GM12891 (cell line): ENCODE measurements around the gene PRXL2A.
A peak's percentile ranks its signal among the peaks of the same experiment; 100 is the strongest.
"Not testable (repeated sequence)": the region's sequence is repeated elsewhere in the genome, so short reads cannot be mapped to it uniquely, and the experiment has no call there.

ENCODE experiments used
- DNase-seq: peaks from one replicate; pipeline ENCODE4 v3.0.0; 2011; ENCODE audit warnings: low spot score; ENCODE audit not compliant: insufficient read length
- FAIRE-seq: peaks from 2 replicates; lab custom pipeline; 2011; peaks lifted over from hg19 to GRCh38; lab: Jason Lieb, UNC
- PAX5 ChIP-seq: IDR thresholded peaks from 2 replicates; pipeline ENCODE4 v1.6.1; 2011; ENCODE audit warnings: low read length, moderate library complexity, mild to moderate bottlenecking; ENCODE audit not compliant: insufficient read depth, severe bottlenecking
- POLR2A ChIP-seq: IDR thresholded peaks from 2 replicates; pipeline ENCODE4 v1.6.1; 2011; ENCODE audit warnings: low read depth, low read length, control low read depth
- POLR2AphosphoS5 ChIP-seq: IDR thresholded peaks from 2 replicates; pipeline ENCODE4 v1.6.1; 2011; ENCODE audit warnings: low read depth, low read length, control low read depth
- POU2F2 ChIP-seq: IDR thresholded peaks from 2 replicates; pipeline ENCODE4 v1.6.1; 2011; ENCODE audit warnings: low read depth, mild to moderate bottlenecking, control low read depth, low read length, moderate library complexity
- SPI1 ChIP-seq: IDR thresholded peaks from 2 replicates; pipeline ENCODE4 v1.6.1; 2011; ENCODE audit warnings: low read depth, low read length, control low read depth
- TAF1 ChIP-seq: IDR thresholded peaks from 2 replicates; pipeline ENCODE4 v1.6.1; 2011; ENCODE audit warnings: low read depth, low read length, control low read depth

The PRXL2A gene

GRCh38 chr10:80473692-80474596 is 65.6 kb downstream of the PRXL2A start:
- TF ChIP-seq POLR2A (no peak), SPI1 (no peak), POLR2AphosphoS5 (no peak), POU2F2 (no peak), TAF1 (no peak), PAX5 (no peak)
- FAIRE-seq (peak; percentile 23), DNase-seq (no peak)

GRCh38 chr10:80474597-80474910 is 66.2 kb downstream of the PRXL2A start:
- no peak for FAIRE-seq
- no peak for DNase-seq
- no peak for TF ChIP-seq POLR2A
- TF ChIP-seq TAF1 = no peak
- TF ChIP-seq POU2F2 = no peak
- no peak for TF ChIP-seq SPI1
- no peak for TF ChIP-seq PAX5
- no peak for TF ChIP-seq POLR2AphosphoS5

- no peak for FAIRE-seq
- no peak for DNase-seq
- TF ChIP-seq TAF1 (no peak), PAX5 (no peak), POLR2A (no peak), POU2F2 (no peak), SPI1 (no peak), POLR2AphosphoS5 (no peak)
Observed at GRCh38 chr10:80474941-80475340, 66.6 kb downstream of the PRXL2A start.

- DNase-seq, FAIRE-seq: not testable (repeated sequence)
Observed at GRCh38 chr10:80475641-80476040, 67.3 kb downstream of the PRXL2A start.

- no peak for FAIRE-seq
Observed at GRCh38 chr10:80476685-80477084, 68.3 kb downstream of the PRXL2A start.

GRCh38 chr10:80477813-80478212 is 69.5 kb downstream of the PRXL2A start:
- no peak for DNase-seq
- FAIRE-seq = no peak

More at GRCh38 chr10:80476685-80477084, 68.3 kb downstream of the PRXL2A start:
- TF ChIP-seq SPI1 (no peak), POU2F2 (no peak), PAX5 (no peak), POLR2AphosphoS5 (no peak), POLR2A (no peak)
- no peak for DNase-seq

GRCh38 chr10:80480373-80480772 is 72.0 kb downstream of the PRXL2A start:
- DNase-seq, FAIRE-seq: not testable (repeated sequence)

More at GRCh38 chr10:80477813-80478212, 69.5 kb downstream of the PRXL2A start:
- no peak for TF ChIP-seq POLR2A
- no peak for TF ChIP-seq POU2F2
- TF ChIP-seq TAF1 = no peak
- TF ChIP-seq SPI1 = no peak
- TF ChIP-seq PAX5 = no peak
- TF ChIP-seq POLR2AphosphoS5 = no peak

GRCh38 chr10:80480852-80481251 is 72.5 kb downstream of the PRXL2A start:
- DNase-seq = no peak
- no peak for TF ChIP-seq PAX5
- TF ChIP-seq POLR2AphosphoS5 = no peak
- TF ChIP-seq POU2F2 = no peak
- TF ChIP-seq TAF1 = no peak
- no peak for TF ChIP-seq SPI1
- no peak for TF ChIP-seq POLR2A
- no peak for FAIRE-seq

- FAIRE-seq (no peak), DNase-seq (no peak)
- TF ChIP-seq POLR2AphosphoS5 (no peak), POLR2A (no peak), PAX5 (no peak), SPI1 (no peak)
Observed at GRCh38 chr10:80484243-80484642, 75.9 kb downstream of the PRXL2A start.

GRCh38 chr10:80484676-80485075 is 76.3 kb downstream of the PRXL2A start:
- TF ChIP-seq SPI1 (no peak), PAX5 (no peak), POLR2A (no peak), POLR2AphosphoS5 (no peak), TAF1 (no peak), POU2F2 (no peak)
- no peak for DNase-seq
- no peak for FAIRE-seq

GRCh38 chr10:80485076-80485945 is 77.0 kb downstream of the PRXL2A start:
- TF ChIP-seq POU2F2 = no peak
- no peak for TF ChIP-seq TAF1
- no peak for TF ChIP-seq POLR2A
- no peak for TF ChIP-seq POLR2AphosphoS5
- TF ChIP-seq SPI1 = no peak
- TF ChIP-seq PAX5 = no peak
- DNase-seq (no peak), FAIRE-seq (no peak)
